Measurements from ENCODE around the gene CABP4. TPM values are rescaled to one million over a fixed set of nuclear protein-coding genes. Genes with fewer than 3 reads are reported as not detected.

Gene CABP4
- total RNA-seq, 2 donors from 2014 or later, result 5.3 to 5.7 TPM

DNA sequence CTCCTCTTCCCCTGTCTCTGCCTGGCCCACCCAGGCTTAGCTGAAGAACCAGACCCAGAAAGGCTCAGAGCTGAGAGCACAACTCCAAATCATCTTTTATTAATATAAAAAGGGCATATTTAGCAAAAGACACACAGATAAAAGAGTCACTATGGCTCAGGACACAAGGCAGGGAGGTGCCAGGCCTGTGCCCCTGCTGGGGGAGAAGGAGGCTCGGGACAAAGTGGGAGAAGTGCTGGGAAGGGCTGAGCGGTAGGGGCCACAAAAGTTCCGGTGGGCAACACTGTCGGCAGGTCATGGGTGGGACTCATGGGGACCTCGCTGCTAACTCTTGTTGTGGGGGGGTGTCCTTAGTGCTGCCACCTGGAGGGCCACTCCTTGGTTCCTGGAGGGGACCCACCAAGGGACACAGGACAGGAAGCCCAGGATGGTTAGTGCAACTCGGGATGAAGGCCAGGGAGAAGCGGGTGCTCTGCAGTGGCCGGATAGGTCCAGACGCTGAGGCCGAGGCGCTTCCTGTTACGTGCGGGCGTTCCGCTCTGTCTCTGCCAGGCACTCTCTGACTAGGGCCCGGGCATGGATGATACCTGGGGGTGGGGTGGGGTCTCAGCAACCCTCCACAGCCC lies 51.4 kb downstream of the CABP4 start:
- H3K27me3 ChIP-seq (replicated peaks; ENCODE audit: insufficient read depth), result no peaks in the 10 kb centered on the region
- H3K27ac ChIP-seq, result peak overlapping the region; percentile 96 to 98
- H3K36me3 ChIP-seq, result no peaks in the 10 kb centered on the region
- H3K4me3 ChIP-seq, result peak overlapping the region; percentile 84
- no peak for DNase-seq (ENCODE audit: low spot score)
- no peak for ATAC-seq (ENCODE audit: insufficient number of reproducible peaks, low FRiP score, low read depth)
- TF ChIP-seq CTCF (IDR thresholded peaks at IDR 0.05), result peak; percentile 30
- H3K4me1 ChIP-seq (ENCODE audit: control insufficient read depth in 1 of 2, low read depth in 2 of 2), result peaks cover 21 to 50% of the 10 kb centered on the region in 2 donors
- no peaks in the 10 kb centered on the region for H3K9me3 ChIP-seq

GRCh38 chr11:67507242-67507863 lies 52.2 kb downstream of the CABP4 start:
- TF ChIP-seq CTCF (IDR thresholded peaks at IDR 0.05), result no peak
- H3K27me3 ChIP-seq (replicated peaks; ENCODE audit: insufficient read depth), result no peaks in the 10 kb centered on the region
- H3K4me3 ChIP-seq, result peak overlapping the region; percentile 84
- DNase-seq (ENCODE audit: low spot score) (peak; percentile 56), ATAC-seq (ENCODE audit: insufficient number of reproducible peaks, low FRiP score, low read depth) (no peak)
- H3K4me1 ChIP-seq (ENCODE audit: control insufficient read depth in 1 of 2, low read depth in 2 of 2), result peaks cover 21 to 50% of the 10 kb centered on the region in 2 donors
- no peaks in the 10 kb centered on the region for H3K36me3 ChIP-seq
- no peaks in the 10 kb centered on the region for H3K9me3 ChIP-seq
- H3K27ac ChIP-seq, result peak overlapping the region; percentile 96 to 98

DNA sequence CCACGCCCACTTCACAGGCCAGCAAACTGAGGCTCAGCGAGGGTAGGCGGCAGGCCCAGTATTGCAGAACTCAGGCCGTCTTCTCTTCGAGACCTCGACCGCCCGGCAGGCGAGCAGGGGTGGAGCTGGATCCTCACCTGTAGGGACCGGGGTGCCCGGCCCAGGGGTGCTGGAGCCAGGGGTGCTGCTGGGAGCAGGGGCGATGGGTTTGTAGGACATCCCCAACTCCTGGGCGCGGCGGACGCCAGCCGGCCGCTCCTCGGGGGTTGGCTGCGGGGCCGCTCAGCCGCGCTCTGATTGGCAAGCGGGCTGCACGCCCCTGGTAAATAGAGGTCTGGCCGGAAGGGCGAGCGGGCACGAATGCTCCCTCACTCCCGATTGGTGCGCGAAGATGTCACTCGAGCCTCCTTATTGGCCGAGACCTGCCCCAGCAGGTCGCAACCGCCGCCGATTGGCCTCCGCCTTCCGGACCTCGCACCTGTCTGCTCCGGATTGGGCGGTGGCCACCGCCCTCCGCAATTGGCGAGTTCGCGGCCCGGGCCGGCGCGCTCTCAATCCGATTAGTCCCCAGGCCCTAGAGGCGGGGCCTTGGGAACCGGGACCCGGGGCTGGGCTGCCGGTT lies 52.8 kb downstream of the CABP4 start, which contains the start of gene CDK2AP2:
CDK2AP2 (minus strand) TSS at position 299 of the 622 bp plus-strand sequence; CDS start at position 219, 80 bp downstream.
- Histone ChIP-seq H3K36me3 (no peaks in the 10 kb centered on the region), H3K9me3 (no peaks in the 10 kb centered on the region), H3K27ac (peak within 1 kb of the TSS; percentile 98), H3K4me3 (peak within 1 kb of the TSS; percentile 84), H3K4me1 (ENCODE audit: control insufficient read depth in 1 of 2, low read depth in 2 of 2) (peaks cover 21 to 50% of the 10 kb centered on the region in 2 donors), H3K27me3 (replicated peaks; ENCODE audit: insufficient read depth) (no peaks in the 10 kb centered on the region)
- ATAC-seq (ENCODE audit: insufficient number of reproducible peaks, low FRiP score, low read depth) (peak; percentile 63), DNase-seq (ENCODE audit: low spot score) (peak; percentile 99)
- no peak for TF ChIP-seq CTCF (IDR thresholded peaks at IDR 0.05)

GRCh38 chr11:67508486-67509121 lies 53.5 kb downstream of the CABP4 start:
- peak; percentile 32 for ATAC-seq (ENCODE audit: insufficient number of reproducible peaks, low FRiP score, low read depth)
- no peaks in the 10 kb centered on the region for H3K9me3 ChIP-seq
- TF ChIP-seq CTCF (IDR thresholded peaks at IDR 0.05), result no peak
- peaks cover 20 to 46% of the 10 kb centered on the region in 2 donors for H3K4me1 ChIP-seq (ENCODE audit: control insufficient read depth in 1 of 2, low read depth in 2 of 2)
- no peaks in the 10 kb centered on the region for H3K36me3 ChIP-seq
- peak overlapping the region; percentile 84 for H3K4me3 ChIP-seq
- H3K27me3 ChIP-seq (replicated peaks; ENCODE audit: insufficient read depth), result no peaks in the 10 kb centered on the region
- H3K27ac ChIP-seq, result peak overlapping the region; percentile 98
- peak; percentile 99 for DNase-seq (ENCODE audit: low spot score)

GRCh38 chr11:67510023-67510345 lies 54.8 kb downstream of the CABP4 start:
- ATAC-seq (ENCODE audit: insufficient number of reproducible peaks, low FRiP score, low read depth) (no peak), DNase-seq (ENCODE audit: low spot score) (no peak)
- Histone ChIP-seq H3K4me1 (ENCODE audit: control insufficient read depth in 1 of 2, low read depth in 2 of 2) (peaks cover 17 to 32% of the 10 kb centered on the region in 2 donors), H3K36me3 (no peaks in the 10 kb centered on the region), H3K4me3 (no peak overlapping the region), H3K9me3 (no peaks in the 10 kb centered on the region), H3K27me3 (replicated peaks; ENCODE audit: insufficient read depth) (no peaks in the 10 kb centered on the region), H3K27ac (no peak overlapping the region)
- TF ChIP-seq CTCF (IDR thresholded peaks at IDR 0.05), result no peak
